ENCODE results near the gene PPFIBP1. TPM values are rescaled to one million over a fixed set of nuclear protein-coding genes. Genes with fewer than 3 reads are reported as not detected.

PPFIBP1 gene
- total and polyA plus RNA-seq, 2 of the 4 experiments (the other 2 are of a cell fraction): 30.4 to 72.2 TPM

- intact Hi-C loops (cut with micrococcal nuclease): no loop called here
- no peak overlapping the region for H2BK20ac ChIP-seq (ENCODE audit: low read depth, low read length)
- H2AK9ac ChIP-seq (replicated peaks; ENCODE audit: low read depth, low read length, poor library complexity): no peak overlapping the region
- H3K9ac ChIP-seq (ENCODE audit: low read depth, low read length): no peak overlapping the region
- no peak overlapping the region for H2BK15ac ChIP-seq (ENCODE audit: low read depth, low read length)
- POLR2A ChIA-PET (ENCODE audit: unreplicated experiment): no interaction called here
- H3K79me1 ChIP-seq (ENCODE audit: low read depth in 1 of 2, low read length in 2 of 2): no peaks in the 10 kb centered on the region
- H4K5ac ChIP-seq (ENCODE audit: low read depth, low read length): no peak overlapping the region
- dilution Hi-C loops (cut with HindIII; ENCODE audit: low sequenced_read_pairs, unreplicated experiment): no loop called here
- no peak for ATAC-seq (ENCODE audit: low read depth)
- peaks cover 8% of the 10 kb centered on the region for H3K4me1 ChIP-seq (ENCODE audit: control insufficient read depth, insufficient read depth, low read length)
- no peak overlapping the region for H2BK120ac ChIP-seq (ENCODE audit: low read depth, low read length)
- DNase-seq: no peak
- BruUV-seq (replicated peaks): no TSS peak
- H3K18ac ChIP-seq (ENCODE audit: low read depth, low read length): no peak overlapping the region
- no peak overlapping the region for H3K27ac ChIP-seq (ENCODE audit: insufficient read depth, low read length)
- in situ Hi-C loops (cut with MboI; ENCODE audit: low sequenced_read_pairs): no loop called here
- no peaks in the 10 kb centered on the region for H3K27me3 ChIP-seq (ENCODE audit: control insufficient read depth, insufficient read depth, low read length)
- H4K20me1 ChIP-seq (ENCODE audit: insufficient read depth, low read length): no peaks in the 10 kb centered on the region
- CTCF ChIA-PET: no interaction called here
- H2BK5ac ChIP-seq (ENCODE audit: low read depth, low read length, poor library complexity, severe bottlenecking): no peak overlapping the region
- H2AFZ ChIP-seq (replicated peaks; ENCODE audit: low read length, poor library complexity): no peak overlapping the region
- H3K23ac ChIP-seq (ENCODE audit: low read depth, low read length): no peak overlapping the region
- H3K4me3 ChIP-seq (ENCODE audit: insufficient read depth, low read depth, low read length): no peak overlapping the region
- no peak overlapping the region for H3K4ac ChIP-seq (ENCODE audit: low read depth, low read length)
- TF ChIP-seq MAZ (IDR thresholded peaks at IDR 0.05; ENCODE audit: borderline replicate concordance, low read depth, low read length): no peak
- no peak for TF ChIP-seq FOS (IDR thresholded peaks at IDR 0.05; ENCODE audit: low read depth, low read length)
- no peak for TF ChIP-seq BHLHE40 (IDR thresholded peaks at IDR 0.05; ENCODE audit: low read depth, low read length)
- TF ChIP-seq CEBPB (IDR thresholded peaks at IDR 0.05; ENCODE audit: low read depth, low read length): no peak
- no peak for TF ChIP-seq USF2 (IDR thresholded peaks at IDR 0.05; ENCODE audit: low read depth, low read length)
- no peak for TF ChIP-seq POLR2A (IDR thresholded peaks at IDR 0.05; ENCODE audit: low read depth, low read length)
- no peak for TF ChIP-seq CTCF (conservative IDR thresholded peaks at IDR 0.05; ENCODE audit: low read depth, low read length)
- TF ChIP-seq ELK1 (IDR thresholded peaks at IDR 0.05; ENCODE audit: borderline replicate concordance, low read depth, low read length): no peak
- TF ChIP-seq MAFK (IDR thresholded peaks at IDR 0.05; ENCODE audit: low read depth, low read length): no peak
- TF ChIP-seq RAD21 (IDR thresholded peaks at IDR 0.05; ENCODE audit: low read length): no peak
- no peak overlapping the region; the same call in 1 of the 2 replicates for H2AK5ac ChIP-seq (ENCODE audit: low read depth, low read length)
- no peak overlapping the region for H4K91ac ChIP-seq (ENCODE audit: insufficient read depth, low read depth, low read length)
- no peak overlapping the region for H3K4me2 ChIP-seq (ENCODE audit: low read depth, low read length)
- H3K9me3 ChIP-seq (ENCODE audit: control insufficient read depth, insufficient read depth, low read length): peaks cover 2% of the 10 kb centered on the region; the same call in 1 of the 2 replicates
- H3K36me3 ChIP-seq (ENCODE audit: control insufficient read depth, insufficient read depth, low read length): no peaks in the 10 kb centered on the region
- WGBS, 2 experiments (ENCODE audit: extremely low coverage in 2 of 2, insufficient read length in 1 of 2): 100% methylated on average over 1 of the region's 2 CpGs; no CpG with 5 or more reads in 1 of the 2 experiments
- no peaks in the 10 kb centered on the region for H3K9me1 ChIP-seq (ENCODE audit: insufficient read depth, low read length)
- no peak overlapping the region for H3K14ac ChIP-seq (replicated peaks; ENCODE audit: low read depth, low read length)
- no peak overlapping the region for H4K8ac ChIP-seq (ENCODE audit: low read depth in 2 of 2, low read length in 2 of 2)
- H3K56ac ChIP-seq (ENCODE audit: extremely low read depth, insufficient read depth, low read length): no peak overlapping the region
Observed at GRCh38 chr12:27506645-27507189, 17.3 kb upstream of the PPFIBP1 start.

Data from IMR-90 (cell line).